ENCODE data around the gene BCAN.

BCAN gene

GRCh38 chr1:156696755-156697154, 54.8 kb downstream of the BCAN start:
- no peak for TF ChIP-seq CTCF (IDR thresholded peaks at IDR 0.05; ENCODE audit: insufficient read depth, low read length, poor library complexity, severe bottlenecking)
- Histone ChIP-seq H3K27me3 (replicated peaks; ENCODE audit: control insufficient read depth, insufficient read depth, low read length) (peaks cover 1% of the 10 kb centered on the region), H3K4me3 (replicated peaks; ENCODE audit: low read depth, low read length) (no peak overlapping the region), H3K36me3 (ENCODE audit: control insufficient read depth, insufficient read depth, low read length) (no peaks in the 10 kb centered on the region)
- no peak for DNase-seq (ENCODE audit: extremely low read depth, insufficient read length)

GRCh38 chr1:156697481-156697880, 55.6 kb downstream of the BCAN start:
- H3K27me3 ChIP-seq (replicated peaks; ENCODE audit: control insufficient read depth, insufficient read depth, low read length), result peaks cover 1% of the 10 kb centered on the region

GRCh38 chr1:156698995-156699394, 57.1 kb downstream of the BCAN start:
- Histone ChIP-seq H3K36me3 (ENCODE audit: control insufficient read depth, insufficient read depth, low read length) (no peaks in the 10 kb centered on the region), H3K27me3 (replicated peaks; ENCODE audit: control insufficient read depth, insufficient read depth, low read length) (no peaks in the 10 kb centered on the region; the same call in 1 of the 2 replicates), H3K4me3 (replicated peaks; ENCODE audit: low read depth, low read length) (no peak overlapping the region)
- DNase-seq (ENCODE audit: extremely low read depth, insufficient read length), result no peak
- TF ChIP-seq CTCF (IDR thresholded peaks at IDR 0.05; ENCODE audit: insufficient read depth, low read length, poor library complexity, severe bottlenecking), result no peak

More at GRCh38 chr1:156697481-156697880, 55.6 kb downstream of the BCAN start:
- no peak for DNase-seq (ENCODE audit: extremely low read depth, insufficient read length)
- Histone ChIP-seq H3K36me3 (ENCODE audit: control insufficient read depth, insufficient read depth, low read length) (no peaks in the 10 kb centered on the region), H3K4me3 (replicated peaks; ENCODE audit: low read depth, low read length) (no peak overlapping the region)
- no peak for TF ChIP-seq CTCF (IDR thresholded peaks at IDR 0.05; ENCODE audit: insufficient read depth, low read length, poor library complexity, severe bottlenecking)

GRCh38 chr1:156700736-156701531, 59.0 kb downstream of the BCAN start:
- Histone ChIP-seq H3K27me3 (replicated peaks; ENCODE audit: control insufficient read depth, insufficient read depth, low read length) (no peaks in the 10 kb centered on the region; the same call in 1 of the 2 replicates), H3K4me3 (replicated peaks; ENCODE audit: low read depth, low read length) (no peak overlapping the region), H3K36me3 (ENCODE audit: control insufficient read depth, insufficient read depth, low read length) (no peaks in the 10 kb centered on the region)
- DNase-seq (ENCODE audit: extremely low read depth, insufficient read length), result no peak
- no peak for TF ChIP-seq CTCF (IDR thresholded peaks at IDR 0.05; ENCODE audit: insufficient read depth, low read length, poor library complexity, severe bottlenecking)

- no peaks in the 10 kb centered on the region for H3K36me3 ChIP-seq (ENCODE audit: control insufficient read depth, insufficient read depth, low read length)
- no peaks in the 10 kb centered on the region; the same call in 1 of the 2 replicates for H3K27me3 ChIP-seq (replicated peaks; ENCODE audit: control insufficient read depth, insufficient read depth, low read length)
- H3K4me3 ChIP-seq (replicated peaks; ENCODE audit: low read depth, low read length), result no peak overlapping the region
- no peak for TF ChIP-seq CTCF (IDR thresholded peaks at IDR 0.05; ENCODE audit: insufficient read depth, low read length, poor library complexity, severe bottlenecking)
- no peak for DNase-seq (ENCODE audit: extremely low read depth, insufficient read length)
Measured at GRCh38 chr1:156703336-156703735, 61.4 kb downstream of the BCAN start.

All from GM06990 (cell line).